ENCODE measurements around the gene STN1.

The STN1 gene

GRCh38 chr10:103834436-103835095 is 83.4 kb downstream of the STN1 start:
- DNase-seq (ENCODE audit: low read depth): no peak
- peaks cover 3% of the 10 kb centered on the region for H3K9me3 ChIP-seq (ENCODE audit: control insufficient read depth, low read length)
- peaks cover 24% of the 10 kb centered on the region for H3K4me1 ChIP-seq (ENCODE audit: control insufficient read depth, insufficient read depth, low read length)
- H3K9ac ChIP-seq (ENCODE audit: low read length): no peak overlapping the region
- H3K4me3 ChIP-seq (ENCODE audit: low read length): no peak overlapping the region
- no peaks in the 10 kb centered on the region for H3K36me3 ChIP-seq (ENCODE audit: control insufficient read depth, insufficient read depth, low read length, severe bottlenecking)
- H3K27me3 ChIP-seq (replicated peaks; ENCODE audit: control insufficient read depth, insufficient read depth, low read length): no peaks in the 10 kb centered on the region

- peaks cover 24% of the 10 kb centered on the region for H3K4me1 ChIP-seq (ENCODE audit: control insufficient read depth, insufficient read depth, low read length)
- DNase-seq (ENCODE audit: low read depth): no peak
- H3K9me3 ChIP-seq (ENCODE audit: control insufficient read depth, low read length): peaks cover 3% of the 10 kb centered on the region
Measured at GRCh38 chr10:103833731-103834365, 84.1 kb downstream of the STN1 start.

GRCh38 chr10:103832806-103833205 is 85.2 kb downstream of the STN1 start:
- Histone ChIP-seq H3K4me1 (ENCODE audit: control insufficient read depth, insufficient read depth, low read length) (peaks cover 24% of the 10 kb centered on the region), H3K36me3 (ENCODE audit: control insufficient read depth, insufficient read depth, low read length, severe bottlenecking) (no peaks in the 10 kb centered on the region), H3K9me3 (ENCODE audit: control insufficient read depth, low read length) (peaks cover 3% of the 10 kb centered on the region), H3K4me3 (ENCODE audit: low read length) (no peak overlapping the region), H3K9ac (ENCODE audit: low read length) (no peak overlapping the region), H3K27me3 (replicated peaks; ENCODE audit: control insufficient read depth, insufficient read depth, low read length) (no peaks in the 10 kb centered on the region)
- DNase-seq (ENCODE audit: low read depth): no peak

More at GRCh38 chr10:103833731-103834365, 84.1 kb downstream of the STN1 start:
- H3K4me3 ChIP-seq (ENCODE audit: low read length): no peak overlapping the region
- H3K27me3 ChIP-seq (replicated peaks; ENCODE audit: control insufficient read depth, insufficient read depth, low read length): no peaks in the 10 kb centered on the region
- no peaks in the 10 kb centered on the region for H3K36me3 ChIP-seq (ENCODE audit: control insufficient read depth, insufficient read depth, low read length, severe bottlenecking)
- no peak overlapping the region for H3K9ac ChIP-seq (ENCODE audit: low read length)

Data from adipocyte (in vitro differentiated cells).